ENCODE measurements around the gene VAMP8.
"Not testable (repeated sequence)": the region's sequence is repeated elsewhere in the genome, so short reads cannot be mapped to it uniquely, and the experiment has no call there.

VAMP8 gene

GRCh38 chr2:85548608-85548900 lies 28.8 kb upstream of the VAMP8 start:
- H3K27me3 ChIP-seq (ENCODE audit: control insufficient read depth, insufficient read depth, low read length) = no peaks in the 10 kb centered on the region
- H3K9ac ChIP-seq (ENCODE audit: low read length) = no peak overlapping the region
- H3K9me3 ChIP-seq (ENCODE audit: control insufficient read depth, low read depth, low read length) = no peaks in the 10 kb centered on the region
- H3K36me3 ChIP-seq (ENCODE audit: control insufficient read depth, low read depth, low read length) = peaks cover 55% of the 10 kb centered on the region
- no peaks in the 10 kb centered on the region for H3K4me1 ChIP-seq (ENCODE audit: control insufficient read depth, low read depth, low read length)
- H3K4me3 ChIP-seq (ENCODE audit: low read length) = no peak overlapping the region
- H3K27ac ChIP-seq (ENCODE audit: low read length) = no peak overlapping the region

GRCh38 chr2:85549095-85549494 lies 28.3 kb upstream of the VAMP8 start:
- no peak overlapping the region for H3K9ac ChIP-seq (ENCODE audit: low read length)
- peaks cover 53% of the 10 kb centered on the region for H3K36me3 ChIP-seq (ENCODE audit: control insufficient read depth, low read depth, low read length)
- no peak overlapping the region for H3K27ac ChIP-seq (ENCODE audit: low read length)
- H3K4me1 ChIP-seq (ENCODE audit: control insufficient read depth, low read depth, low read length) = no peaks in the 10 kb centered on the region
- H3K27me3 ChIP-seq (ENCODE audit: control insufficient read depth, insufficient read depth, low read length) = no peaks in the 10 kb centered on the region
- H3K4me3 ChIP-seq (ENCODE audit: low read length) = no peak overlapping the region
- H3K9me3 ChIP-seq (ENCODE audit: control insufficient read depth, low read depth, low read length) = no peaks in the 10 kb centered on the region

- H3K27ac ChIP-seq (ENCODE audit: low read length) = no peak overlapping the region
These were observed 27.6 kb upstream of the VAMP8 start for GRCh38 chr2:85549826-85550225.

GRCh38 chr2:85550486-85550885 lies 26.9 kb upstream of the VAMP8 start:
- no peak overlapping the region for H3K4me3 ChIP-seq (ENCODE audit: low read length)
- no peaks in the 10 kb centered on the region for H3K4me1 ChIP-seq (ENCODE audit: control insufficient read depth, low read depth, low read length)
- H3K9me3 ChIP-seq (ENCODE audit: control insufficient read depth, low read depth, low read length) = no peaks in the 10 kb centered on the region
- peaks cover 52% of the 10 kb centered on the region for H3K36me3 ChIP-seq (ENCODE audit: control insufficient read depth, low read depth, low read length)
- H3K27ac ChIP-seq (ENCODE audit: low read length) = no peak overlapping the region
- H3K27me3 ChIP-seq (ENCODE audit: control insufficient read depth, insufficient read depth, low read length) = no peaks in the 10 kb centered on the region
- no peak overlapping the region for H3K9ac ChIP-seq (ENCODE audit: low read length)

More at GRCh38 chr2:85549826-85550225, 27.6 kb upstream of the VAMP8 start:
- Histone ChIP-seq H3K9me3 (ENCODE audit: control insufficient read depth, low read depth, low read length) (no peaks in the 10 kb centered on the region), H3K9ac (ENCODE audit: low read length) (no peak overlapping the region), H3K4me1 (ENCODE audit: control insufficient read depth, low read depth, low read length) (no peaks in the 10 kb centered on the region), H3K27me3 (ENCODE audit: control insufficient read depth, insufficient read depth, low read length) (no peaks in the 10 kb centered on the region), H3K4me3 (ENCODE audit: low read length) (no peak overlapping the region), H3K36me3 (ENCODE audit: control insufficient read depth, low read depth, low read length) (peaks cover 53% of the 10 kb centered on the region)

GRCh38 chr2:85551698-85552678 lies 25.4 kb upstream of the VAMP8 start:
- Histone ChIP-seq H3K4me3 (ENCODE audit: low read length) (no peak overlapping the region), H3K36me3 (ENCODE audit: control insufficient read depth, low read depth, low read length) (peaks cover 45% of the 10 kb centered on the region), H3K4me1 (ENCODE audit: control insufficient read depth, low read depth, low read length) (no peaks in the 10 kb centered on the region), H3K9ac (ENCODE audit: low read length) (no peak overlapping the region), H3K9me3 (ENCODE audit: control insufficient read depth, low read depth, low read length) (no peaks in the 10 kb centered on the region), H3K27me3 (ENCODE audit: control insufficient read depth, insufficient read depth, low read length) (no peaks in the 10 kb centered on the region), H3K27ac (ENCODE audit: low read length) (no peak overlapping the region)

GRCh38 chr2:85553184-85553583 lies 24.2 kb upstream of the VAMP8 start:
- H3K4me1 ChIP-seq (ENCODE audit: control insufficient read depth, low read depth, low read length) = no peaks in the 10 kb centered on the region
- no peaks in the 10 kb centered on the region for H3K9me3 ChIP-seq (ENCODE audit: control insufficient read depth, low read depth, low read length)
- no peak overlapping the region for H3K27ac ChIP-seq (ENCODE audit: low read length)
- no peak overlapping the region for H3K4me3 ChIP-seq (ENCODE audit: low read length)
- peaks cover 45% of the 10 kb centered on the region for H3K36me3 ChIP-seq (ENCODE audit: control insufficient read depth, low read depth, low read length)
- no peaks in the 10 kb centered on the region for H3K27me3 ChIP-seq (ENCODE audit: control insufficient read depth, insufficient read depth, low read length)
- H3K9ac ChIP-seq (ENCODE audit: low read length) = no peak overlapping the region

- no peak overlapping the region for H3K9ac ChIP-seq (ENCODE audit: low read length)
- no peak overlapping the region for H3K27ac ChIP-seq (ENCODE audit: low read length)
- H3K27me3 ChIP-seq (ENCODE audit: control insufficient read depth, insufficient read depth, low read length) = no peaks in the 10 kb centered on the region
- H3K9me3 ChIP-seq (ENCODE audit: control insufficient read depth, low read depth, low read length) = no peaks in the 10 kb centered on the region
- H3K4me1 ChIP-seq (ENCODE audit: control insufficient read depth, low read depth, low read length) = no peaks in the 10 kb centered on the region
- H3K4me3 ChIP-seq (ENCODE audit: low read length) = no peak overlapping the region
- peaks cover 42% of the 10 kb centered on the region for H3K36me3 ChIP-seq (ENCODE audit: control insufficient read depth, low read depth, low read length)
These were observed 22.3 kb upstream of the VAMP8 start for GRCh38 chr2:85554980-85555612.

GRCh38 chr2:85557130-85557529 lies 20.3 kb upstream of the VAMP8 start:
- Histone ChIP-seq H3K36me3 (ENCODE audit: control insufficient read depth, low read depth, low read length) (peaks cover 23% of the 10 kb centered on the region), H3K9ac (ENCODE audit: low read length) (no peak overlapping the region), H3K27ac (ENCODE audit: low read length) (no peak overlapping the region), H3K27me3 (ENCODE audit: control insufficient read depth, insufficient read depth, low read length) (no peaks in the 10 kb centered on the region), H3K4me1 (ENCODE audit: control insufficient read depth, low read depth, low read length) (no peaks in the 10 kb centered on the region), H3K9me3 (ENCODE audit: control insufficient read depth, low read depth, low read length) (no peaks in the 10 kb centered on the region), H3K4me3 (ENCODE audit: low read length) (no peak overlapping the region)

- no peak overlapping the region for H3K4me3 ChIP-seq (ENCODE audit: low read length)
- no peaks in the 10 kb centered on the region for H3K27me3 ChIP-seq (ENCODE audit: control insufficient read depth, insufficient read depth, low read length)
- H3K36me3 ChIP-seq (ENCODE audit: control insufficient read depth, low read depth, low read length) = peaks cover 16% of the 10 kb centered on the region
- no peak overlapping the region for H3K27ac ChIP-seq (ENCODE audit: low read length)
- H3K9ac ChIP-seq (ENCODE audit: low read length) = no peak overlapping the region
- H3K9me3 ChIP-seq (ENCODE audit: control insufficient read depth, low read depth, low read length) = no peaks in the 10 kb centered on the region
- H3K4me1 ChIP-seq (ENCODE audit: control insufficient read depth, low read depth, low read length) = no peaks in the 10 kb centered on the region
These were observed 19.2 kb upstream of the VAMP8 start for GRCh38 chr2:85558160-85558559.

- not testable (repeated sequence) for H3K9me3 ChIP-seq (ENCODE audit: control insufficient read depth, low read depth, low read length); H3K27ac ChIP-seq (ENCODE audit: low read length); H3K36me3 ChIP-seq (ENCODE audit: control insufficient read depth, low read depth, low read length); H3K4me1 ChIP-seq (ENCODE audit: control insufficient read depth, low read depth, low read length); H3K27me3 ChIP-seq (ENCODE audit: control insufficient read depth, insufficient read depth, low read length)
- H3K9ac ChIP-seq (ENCODE audit: low read length) = peak overlapping the region; percentile 73
- H3K4me3 ChIP-seq (ENCODE audit: low read length) = peak overlapping the region; percentile 85
These were observed 17.0 kb upstream of the VAMP8 start for GRCh38 chr2:85560403-85560726.

GRCh38 chr2:85560812-85561279 lies 16.5 kb upstream of the VAMP8 start:
- Histone ChIP-seq H3K9ac (ENCODE audit: low read length) (peak overlapping the region; percentile 73), H3K36me3 (ENCODE audit: control insufficient read depth, low read depth, low read length) (no peaks in the 10 kb centered on the region), H3K27ac (ENCODE audit: low read length) (no peak overlapping the region), H3K4me3 (ENCODE audit: low read length) (peak overlapping the region; percentile 85), H3K4me1 (ENCODE audit: control insufficient read depth, low read depth, low read length) (no peaks in the 10 kb centered on the region), H3K27me3 (ENCODE audit: control insufficient read depth, insufficient read depth, low read length) (no peaks in the 10 kb centered on the region), H3K9me3 (ENCODE audit: control insufficient read depth, low read depth, low read length) (no peaks in the 10 kb centered on the region)

Measured in iPS-18a (cell line).